GM08714 (cell line): Measurements from ENCODE around the gene SREBF2.
A peak's percentile ranks its signal among the peaks of the same experiment; 100 is the strongest.

Experiments
- H3K4me3 ChIP-seq: fragments of 200-500 bp; sonication (Bioruptor generic); 2 replicates; pipeline ENCODE4 v1.5.1; 2014; ENCODE audit warnings: mild to moderate bottlenecking, low read length, inconsistent platforms
- ZNF274 ChIP-seq: IDR thresholded peaks from 2 replicates; pipeline ENCODE4 v1.6.1; 2012; ENCODE audit warnings: mild to moderate bottlenecking, low read depth, low read length

The SREBF2 gene

DNA sequence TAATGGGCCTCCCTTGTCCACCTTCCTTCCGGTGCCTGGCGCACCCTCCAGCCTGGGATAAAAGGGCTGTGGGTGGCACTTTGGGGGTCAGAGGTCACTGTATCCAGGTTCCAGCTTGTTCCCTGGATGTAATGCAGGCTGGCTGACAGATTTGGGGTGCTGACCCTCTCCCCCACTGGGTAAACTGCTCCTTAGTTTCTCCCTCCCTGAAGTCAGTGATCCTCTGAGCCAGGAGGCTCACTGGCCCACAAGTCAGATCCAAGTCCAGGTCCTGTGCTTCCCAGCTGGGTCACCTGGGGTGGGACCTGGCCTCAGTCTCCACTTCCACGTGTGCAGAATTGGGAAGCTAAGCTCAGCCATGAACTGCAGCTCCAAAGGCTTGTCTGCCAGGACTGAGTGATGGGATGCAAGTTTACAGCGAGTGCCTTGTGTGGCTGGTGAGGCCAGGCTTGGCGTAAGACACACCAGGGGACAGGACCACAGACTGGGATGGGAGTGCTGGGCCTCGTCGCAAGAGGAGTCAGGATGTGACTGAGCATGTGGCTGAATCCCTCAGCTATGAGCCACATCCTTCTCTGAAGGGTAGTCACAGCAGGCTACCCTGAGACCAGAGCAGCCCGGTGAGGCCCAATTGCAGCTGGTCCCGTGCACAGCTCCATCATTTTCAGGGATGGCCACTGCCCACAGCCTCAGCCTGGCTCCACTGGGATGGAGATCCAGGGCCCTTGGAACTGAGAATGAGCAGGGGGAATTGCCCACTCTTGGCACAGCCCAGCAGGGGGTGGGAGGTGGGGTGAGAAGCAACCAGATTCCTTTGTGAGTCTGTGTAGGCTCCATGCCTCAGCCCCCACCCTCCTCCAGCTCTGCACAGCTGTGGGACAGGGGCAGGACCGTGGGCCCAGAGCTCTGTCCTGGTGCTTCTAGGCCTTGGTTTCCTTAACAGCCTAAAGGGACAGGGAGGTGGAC lies 74.8 kb downstream of the SREBF2 start:
- no peak for TF ChIP-seq ZNF274
- H3K4me3 ChIP-seq: no peak overlapping the region

DNA sequence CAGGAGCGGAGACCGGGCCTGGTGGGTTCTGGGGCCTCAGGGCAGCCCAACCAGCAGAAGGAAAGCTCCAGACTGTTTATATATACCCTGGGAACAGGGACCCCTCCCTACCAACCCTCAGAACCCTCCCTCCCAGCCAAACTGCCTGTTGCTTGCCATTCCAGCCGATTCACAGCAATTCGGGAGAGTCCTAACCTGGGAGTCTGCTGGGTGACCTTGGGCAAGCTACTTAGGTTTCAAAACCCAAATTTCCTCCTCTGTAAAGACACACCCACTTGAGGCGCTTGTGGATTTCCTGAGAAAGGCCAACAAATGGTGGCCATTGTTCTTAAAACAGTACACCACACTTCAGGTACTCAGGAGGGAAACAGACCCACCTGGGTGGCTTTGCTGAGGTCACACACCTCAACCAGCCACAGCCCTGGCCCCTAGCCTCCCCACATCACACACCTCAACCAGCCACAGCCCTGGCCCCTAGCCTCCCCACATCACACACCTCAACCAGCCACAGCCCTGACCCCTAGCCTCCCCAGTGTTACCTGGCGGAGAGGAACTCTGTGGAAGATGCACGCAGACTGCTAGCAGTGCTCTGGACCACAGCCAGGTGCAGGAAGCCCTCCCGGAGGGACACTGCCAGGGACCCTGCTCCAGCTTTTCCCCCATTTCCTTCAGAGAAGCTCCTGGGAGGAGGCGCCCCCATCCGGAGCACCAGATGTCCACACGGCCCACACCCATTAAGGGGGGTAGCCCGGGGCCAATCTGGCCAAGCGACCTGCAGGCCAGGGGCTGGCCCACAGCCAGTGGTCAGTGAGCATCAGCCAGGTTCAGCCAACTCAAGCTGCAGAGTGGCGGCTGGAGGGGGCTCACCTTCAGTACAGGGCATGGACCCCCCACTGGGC lies 75.8 kb downstream of the SREBF2 start:
- no peak for TF ChIP-seq ZNF274
- H3K4me3 ChIP-seq: no peak overlapping the region

DNA sequence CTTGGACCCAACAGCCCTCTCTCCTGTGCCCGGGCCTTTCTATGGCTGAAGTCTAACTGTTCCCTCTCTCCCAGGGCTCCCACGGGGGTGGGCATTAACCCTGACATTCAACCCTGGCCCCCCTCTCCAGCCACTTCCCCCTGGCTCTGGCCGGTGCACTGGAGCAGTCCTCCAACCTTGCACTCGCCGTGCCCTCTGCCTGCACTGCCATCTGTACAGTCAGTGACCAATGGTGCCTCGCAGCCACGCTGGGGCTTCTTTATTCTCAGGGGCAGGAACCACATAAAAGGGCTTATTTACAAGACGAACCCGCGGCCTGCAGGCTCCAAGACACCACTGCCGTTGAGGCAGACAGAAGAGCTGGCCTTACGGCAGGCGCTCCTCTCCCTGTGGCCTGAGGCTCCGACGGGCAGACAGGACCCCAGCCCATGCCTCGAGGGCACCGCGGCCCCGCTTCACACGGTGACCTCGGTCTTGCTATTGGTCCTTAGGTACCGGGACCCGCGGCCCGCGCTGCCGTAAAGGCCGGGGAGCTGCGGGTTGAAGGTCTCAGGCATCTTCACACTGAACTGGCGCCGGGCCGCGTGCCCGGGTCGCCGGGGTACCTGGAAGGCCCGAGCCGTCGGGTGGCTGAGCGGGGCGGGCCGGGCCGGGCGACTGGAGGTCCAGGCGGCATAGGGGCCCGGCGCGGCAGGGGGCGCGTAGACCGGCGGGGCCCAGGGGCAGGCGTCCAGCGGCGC lies 76.6 kb downstream of the SREBF2 start:
- TF ChIP-seq ZNF274: no peak

DNA sequence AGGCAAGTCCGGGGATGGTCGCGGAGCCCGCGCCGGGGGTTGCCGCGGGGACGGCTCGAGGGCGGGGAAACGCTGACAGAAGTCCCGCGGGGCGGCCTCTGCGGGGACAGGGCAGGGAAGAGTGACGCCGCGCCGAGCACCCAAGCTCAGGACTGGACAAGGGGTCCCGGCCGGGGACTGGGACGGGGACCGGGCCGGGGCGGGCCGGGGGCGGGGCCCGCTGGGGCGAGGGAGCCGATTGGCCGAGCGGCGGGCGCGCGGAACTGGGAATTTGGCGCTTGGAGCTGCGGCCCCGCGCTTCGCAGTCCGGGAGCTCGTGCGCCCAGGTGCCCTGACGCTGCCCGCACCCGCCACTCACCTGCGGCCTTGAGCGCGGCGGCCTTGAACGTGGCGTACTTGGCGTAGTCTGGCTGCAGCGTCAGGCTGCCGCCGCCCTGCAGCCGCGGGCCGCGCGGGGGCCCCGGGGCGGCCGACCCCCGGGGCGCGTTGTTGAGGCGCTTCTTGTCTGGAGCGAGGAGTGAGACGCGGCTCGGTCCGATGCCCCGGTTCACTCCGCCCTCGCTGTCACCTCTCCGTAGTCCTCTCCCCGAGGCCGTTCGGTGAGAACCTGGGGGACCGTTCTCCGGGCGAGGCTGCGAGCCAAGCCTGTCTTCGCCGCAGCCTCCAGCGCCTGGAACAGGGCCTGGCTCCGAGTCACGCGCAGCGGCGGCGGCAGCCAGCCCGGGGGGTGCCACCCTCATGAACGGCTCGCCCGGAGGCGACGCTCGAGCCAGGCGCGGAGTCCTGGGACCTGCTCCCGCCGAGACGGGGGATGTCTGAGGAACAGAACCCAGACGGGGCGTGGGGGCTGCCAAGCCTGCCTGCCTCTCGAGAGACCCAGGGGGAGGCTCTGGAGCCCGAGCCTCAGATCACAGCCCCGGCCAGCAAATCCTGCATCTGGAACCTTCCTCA lies 77.4 kb downstream of the SREBF2 start:
- no peak overlapping the region; the same call in 1 of the 2 replicates for H3K4me3 ChIP-seq
- no peak for TF ChIP-seq ZNF274

More for the DNA sequence above, 76.6 kb downstream of the SREBF2 start:
- no peak overlapping the region for H3K4me3 ChIP-seq

DNA sequence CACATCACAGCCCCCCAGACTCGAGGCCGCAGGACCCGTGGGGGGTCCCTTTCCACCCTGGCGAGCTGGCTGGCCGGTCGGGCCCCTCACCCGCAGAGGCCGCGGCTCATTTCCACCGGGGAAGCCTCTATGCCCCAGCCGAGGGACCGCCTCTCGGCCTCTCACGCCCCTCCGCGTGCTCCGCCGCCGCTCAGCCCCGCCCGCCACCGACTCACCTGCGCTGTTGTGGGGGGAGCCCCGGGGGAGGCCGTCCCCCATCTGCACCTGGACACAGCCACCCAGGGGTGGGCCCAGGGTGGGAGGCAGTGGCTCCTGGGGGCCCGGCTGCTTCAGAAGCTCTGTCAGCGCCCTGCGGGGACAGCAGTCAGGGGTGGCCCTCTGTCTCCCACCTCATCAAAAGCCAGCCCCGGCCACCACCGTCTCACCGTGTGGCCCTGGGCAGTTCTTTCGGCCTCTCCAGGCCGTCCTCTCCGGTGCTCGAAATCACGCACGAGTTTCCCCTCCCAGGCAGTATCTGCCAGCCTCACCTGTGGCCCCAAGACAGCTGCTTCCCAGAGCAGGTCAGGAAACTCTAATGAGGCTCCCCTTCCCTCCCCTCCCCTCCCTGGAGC lies 78.2 kb downstream of the SREBF2 start:
- TF ChIP-seq ZNF274: no peak
- H3K4me3 ChIP-seq: no peak overlapping the region; the same call in 1 of the 2 replicates

DNA sequence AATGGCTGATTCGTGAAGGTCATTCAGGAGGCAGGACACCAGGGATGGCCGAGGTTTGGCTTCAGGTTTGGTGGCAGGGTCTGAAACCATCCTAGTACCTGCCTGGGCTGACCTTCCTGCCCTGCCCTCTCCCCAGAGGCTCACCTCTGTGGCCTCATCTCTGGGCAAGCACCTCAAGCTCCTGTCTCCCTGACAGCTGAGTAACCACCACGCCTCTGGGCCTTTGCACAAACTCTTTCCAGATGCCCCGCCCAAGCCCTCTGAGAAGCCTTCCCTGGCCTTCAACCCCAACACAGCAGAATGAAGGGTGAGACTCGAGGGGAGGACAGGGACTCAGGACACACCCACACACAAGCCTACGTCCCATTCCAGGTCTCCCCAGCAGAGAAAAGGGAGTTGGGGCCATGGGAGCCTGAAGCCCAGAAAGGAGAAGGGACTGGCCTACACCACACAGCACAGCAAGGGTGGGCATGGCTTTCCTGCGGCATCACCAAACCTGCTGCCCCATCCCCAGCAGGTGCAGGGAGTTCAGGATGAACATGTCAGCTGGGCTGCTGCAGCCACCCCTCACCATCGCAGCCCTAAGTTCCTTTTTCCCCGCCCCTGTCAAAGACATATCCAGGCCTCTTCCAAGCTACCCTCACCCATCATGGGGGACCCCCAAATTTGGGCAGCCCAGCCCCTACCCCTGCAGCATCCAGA lies 79.6 kb downstream of the SREBF2 start:
- no peak for TF ChIP-seq ZNF274
- no peak overlapping the region for H3K4me3 ChIP-seq

DNA sequence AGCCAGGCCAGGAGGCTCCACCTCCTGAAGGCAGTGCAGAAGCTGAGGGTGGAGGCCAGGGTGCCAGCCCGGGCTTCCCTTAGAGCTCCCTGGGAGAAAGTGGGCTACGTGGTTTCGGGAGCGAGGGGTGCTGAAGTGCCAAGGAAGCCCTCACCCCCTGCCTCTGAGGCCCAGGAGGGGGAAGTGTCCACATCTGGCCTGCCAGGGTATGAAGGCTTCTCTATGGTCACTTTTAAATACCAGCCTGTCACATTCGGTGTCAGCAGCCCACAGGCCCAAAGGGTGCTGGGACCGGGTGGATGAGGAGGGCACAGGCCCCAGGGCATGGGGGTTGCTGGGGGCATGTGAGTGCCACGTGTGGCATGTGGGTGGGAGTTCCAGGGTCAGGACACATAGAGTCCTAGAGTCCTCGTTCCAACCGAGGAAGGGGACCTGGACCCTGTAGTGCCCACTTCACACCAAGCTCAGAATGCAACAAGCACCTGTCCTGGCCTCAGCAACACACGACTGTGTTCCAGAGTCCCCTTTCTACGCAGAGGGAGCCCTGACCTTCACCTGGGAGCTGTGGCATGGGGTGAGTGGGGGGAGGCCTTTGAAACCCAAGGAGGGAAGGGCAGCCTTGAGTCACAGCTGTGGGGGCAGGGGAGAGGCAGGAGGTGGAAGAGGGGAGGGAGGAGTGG lies 80.3 kb downstream of the SREBF2 start:
- H3K4me3 ChIP-seq: no peak overlapping the region
- no peak for TF ChIP-seq ZNF274

DNA sequence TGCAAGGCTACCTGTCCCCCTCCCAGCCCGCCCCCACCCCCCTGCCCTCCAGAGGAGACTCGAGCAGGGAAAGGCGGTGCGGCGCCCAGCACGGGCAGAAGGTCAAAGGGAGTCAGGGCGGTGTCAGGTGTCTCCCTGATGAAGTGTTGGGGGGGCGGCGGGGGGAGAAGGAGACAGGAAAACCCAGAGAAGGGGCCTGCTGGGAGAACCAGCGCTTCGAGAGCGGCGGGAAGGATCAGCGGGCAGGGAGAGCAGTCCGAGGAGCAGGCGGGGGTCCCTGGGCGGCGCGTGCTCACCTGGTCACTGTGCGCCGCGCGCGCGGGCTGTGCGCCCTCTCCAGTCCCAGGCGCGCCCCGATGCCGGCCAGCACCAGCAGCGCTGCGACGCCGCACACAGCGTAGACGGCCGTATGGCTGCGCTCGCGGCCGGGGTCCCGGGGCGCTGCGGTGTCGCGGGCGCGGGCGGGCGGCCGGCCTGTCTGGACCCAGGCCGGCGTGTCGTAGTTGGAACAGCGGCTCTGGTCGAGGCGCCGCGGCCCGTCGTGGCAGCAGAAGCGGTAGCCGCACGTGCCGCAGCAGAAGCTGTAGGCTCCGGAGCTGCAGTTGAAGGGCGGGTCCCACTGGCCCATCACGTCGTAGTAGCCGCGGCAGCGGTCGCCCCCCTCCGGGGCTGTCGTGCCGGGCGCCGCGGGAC lies 81.1 kb downstream of the SREBF2 start:
- TF ChIP-seq ZNF274: no peak
- no peak overlapping the region; the same call in 1 of the 2 replicates for H3K4me3 ChIP-seq

DNA sequence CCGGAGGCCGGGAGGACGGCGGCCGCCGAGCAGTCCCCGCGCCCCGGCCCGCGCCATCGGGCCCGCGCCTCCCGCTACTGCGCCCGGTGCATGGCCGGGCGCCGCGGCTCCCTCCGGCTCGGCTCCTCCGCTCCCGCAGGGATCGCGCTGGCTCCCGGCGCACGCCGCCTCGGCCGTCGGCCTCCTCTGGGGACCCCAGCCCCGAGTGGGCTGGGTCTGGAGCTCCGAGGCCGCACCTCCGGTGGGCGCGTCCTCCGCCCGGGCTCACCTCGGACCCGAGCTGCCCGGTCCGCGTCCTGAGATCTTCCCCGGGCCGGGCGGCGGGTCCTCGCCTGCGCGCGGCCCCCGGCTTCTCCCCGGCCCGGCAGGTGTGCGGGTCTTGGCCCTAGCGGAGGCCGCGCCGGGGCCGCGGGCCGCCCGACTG lies 81.7 kb downstream of the SREBF2 start:
- H3K4me3 ChIP-seq: peak overlapping the region; percentile 42; the same call in 1 of the 2 replicates
- TF ChIP-seq ZNF274: no peak

DNA sequence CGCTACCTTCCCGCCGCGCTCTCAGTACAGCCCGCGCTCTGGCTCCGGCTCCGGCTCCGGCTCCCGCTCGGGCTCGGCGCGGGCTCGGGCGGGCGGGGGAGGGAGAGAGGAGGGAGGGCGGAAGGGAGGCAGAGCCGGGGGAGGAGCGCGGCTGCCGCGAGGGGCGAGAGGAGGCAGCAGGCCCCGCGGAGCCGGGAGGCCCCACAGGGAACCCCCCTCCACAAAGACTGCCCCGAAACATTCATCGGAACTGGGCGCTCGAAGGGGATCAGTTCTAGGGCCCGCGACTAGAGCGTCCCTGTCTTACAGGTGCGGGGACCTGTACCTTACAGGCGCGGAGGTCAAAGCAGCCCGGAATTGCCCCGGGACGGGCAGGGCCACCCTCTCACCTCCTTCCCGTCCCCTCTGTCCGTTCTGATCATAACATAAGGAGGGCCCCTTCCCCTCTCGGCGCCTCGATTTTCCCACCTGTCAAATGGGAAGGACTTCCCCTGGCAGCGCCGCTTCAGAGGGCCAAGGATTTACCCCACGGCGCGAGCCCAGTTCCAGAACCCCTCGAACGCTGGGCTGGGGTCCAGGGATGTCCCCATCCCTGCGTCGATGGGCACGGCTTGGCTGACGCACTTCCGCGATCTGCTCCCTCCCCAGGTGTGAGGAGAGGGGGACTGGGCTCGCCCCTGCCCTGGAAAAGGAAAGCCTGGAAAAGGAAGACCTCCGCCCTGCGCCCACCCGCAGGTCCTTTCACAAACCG lies 82.3 kb downstream of the SREBF2 start, which contains the start of gene SHISA8:
Gene SHISA8 (minus strand): TSS at position 40 of the 751 bp plus-strand sequence. CDS start 407 bp downstream, outside the sequence.
- H3K4me3 ChIP-seq: peak within 1 kb of the TSS; percentile 42; the same call in 1 of the 2 replicates
- TF ChIP-seq ZNF274: no peak
